ENCODE results near the gene IDE.

The IDE gene

DNA sequence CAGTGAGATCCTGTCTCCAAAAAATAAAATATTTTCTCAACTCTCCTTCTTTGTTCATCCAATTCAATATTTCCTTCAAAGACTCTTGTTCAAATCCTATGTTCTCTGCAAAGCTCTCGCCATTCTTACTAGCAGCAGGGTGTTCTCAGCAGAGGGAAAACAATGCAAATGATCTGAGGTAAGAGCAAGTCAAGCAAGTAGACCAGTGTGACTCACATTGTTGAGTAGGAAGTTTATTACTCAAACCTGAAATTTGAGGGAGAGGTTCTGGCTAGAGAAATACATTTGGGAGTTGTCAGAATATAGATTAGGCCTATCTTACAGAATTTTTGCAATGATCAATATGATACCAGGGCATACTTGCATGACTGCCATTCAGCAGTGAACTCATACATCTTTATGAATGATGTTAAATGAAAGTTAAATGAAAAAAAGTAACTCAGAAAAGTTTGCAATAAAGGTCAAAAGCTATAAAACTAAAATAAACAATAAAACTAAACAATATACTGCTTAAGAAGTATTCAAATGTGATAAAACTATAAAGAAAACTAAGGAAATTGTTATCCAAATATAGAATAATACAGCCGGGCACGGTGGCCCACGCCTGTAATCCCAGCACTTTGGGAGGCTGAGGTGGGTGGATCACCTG is 5.8 kb downstream of the IDE start:
- no peak for DNase-seq (ENCODE audit: low read depth in 2 of 2)

DNA sequence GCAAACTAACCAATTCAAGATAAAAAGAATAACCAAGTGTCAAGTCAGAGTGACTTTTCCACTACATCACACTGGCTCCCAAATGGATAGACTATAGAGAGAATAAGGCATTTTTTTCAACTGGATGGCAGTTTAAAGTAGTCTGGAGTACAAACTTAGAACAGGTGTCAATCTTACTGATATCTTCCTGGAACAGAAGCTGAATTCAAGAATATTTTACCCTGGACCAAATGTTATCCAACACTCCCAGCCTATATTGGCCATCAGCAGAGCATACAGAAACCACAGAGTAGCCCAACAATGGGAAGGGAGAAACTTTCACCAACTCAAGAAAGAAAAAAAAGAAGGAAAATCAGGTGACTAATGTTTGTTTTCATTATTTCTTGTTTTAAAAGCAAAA is 11.5 kb downstream of the IDE start:
- DNase-seq (ENCODE audit: low read depth in 2 of 2): no peak

DNA sequence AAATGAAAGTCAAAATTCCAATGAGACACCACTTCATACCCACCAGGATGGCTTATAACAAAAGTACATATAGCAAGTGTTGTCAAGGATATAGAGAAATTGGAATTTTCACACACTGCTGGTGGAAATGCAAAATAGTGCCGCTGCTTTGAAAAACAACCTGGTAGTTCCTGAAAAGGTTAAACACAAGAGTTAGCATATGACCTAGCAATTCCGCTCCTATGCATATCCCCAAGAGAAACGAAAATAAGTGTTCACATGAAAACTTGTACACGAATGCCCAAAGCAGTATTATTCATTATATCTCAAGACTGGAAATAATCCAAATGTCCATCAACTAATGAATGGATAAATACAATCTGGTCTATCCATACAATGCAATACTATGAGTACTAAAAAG is 14.8 kb downstream of the IDE start:
- no peak for DNase-seq (ENCODE audit: low read depth in 2 of 2)

GRCh38 chr10:92553959-92554358 is 19.9 kb downstream of the IDE start:
- DNase-seq (ENCODE audit: low read depth in 2 of 2): no peak

DNA sequence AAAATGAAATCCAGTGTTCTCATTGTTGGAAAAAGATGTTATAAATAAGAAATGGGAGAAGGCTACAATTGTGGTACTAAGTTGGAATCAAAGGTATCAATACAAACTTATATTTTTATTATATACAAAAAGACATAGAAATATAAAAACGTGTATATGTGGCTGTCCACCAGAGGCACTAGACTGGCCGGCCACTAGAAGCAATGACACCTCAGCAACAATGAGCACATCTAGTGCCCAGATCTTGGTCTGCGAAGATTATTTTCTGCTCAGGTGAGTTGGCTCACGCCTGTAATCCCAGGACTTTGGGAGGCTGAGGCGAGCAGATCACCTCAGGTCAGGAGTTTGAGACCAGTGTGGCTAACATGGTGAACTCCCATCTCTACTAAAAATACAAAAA is 21.6 kb downstream of the IDE start:
- DNase-seq (ENCODE audit: low read depth in 2 of 2): no peak

- no peak for DNase-seq (ENCODE audit: low read depth in 2 of 2)
Observed at GRCh38 chr10:92550924-92551323, 23.0 kb downstream of the IDE start.

GRCh38 chr10:92547676-92548075 is 26.2 kb downstream of the IDE start:
- no peak for DNase-seq (ENCODE audit: low read depth in 2 of 2)

DNA sequence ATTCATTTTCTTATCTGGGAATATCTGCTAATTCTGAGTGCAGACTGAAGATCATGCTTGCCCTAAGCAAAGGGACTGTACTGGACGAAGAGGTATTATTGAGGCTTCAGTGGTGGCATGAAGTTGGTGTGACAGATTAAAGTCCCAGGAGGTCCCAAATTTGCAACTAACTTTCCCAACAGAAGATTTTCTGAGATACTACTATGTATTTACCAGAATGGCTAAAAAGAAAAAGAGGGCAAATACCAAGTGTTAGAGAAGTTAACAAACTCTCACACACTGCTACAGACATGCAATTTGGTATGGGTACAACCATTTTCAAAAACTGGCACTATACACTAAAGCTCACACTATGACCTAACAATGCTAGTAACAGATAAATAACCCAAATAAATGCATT is 28.3 kb downstream of the IDE start:
- no peak for DNase-seq (ENCODE audit: low read depth in 2 of 2)

DNA sequence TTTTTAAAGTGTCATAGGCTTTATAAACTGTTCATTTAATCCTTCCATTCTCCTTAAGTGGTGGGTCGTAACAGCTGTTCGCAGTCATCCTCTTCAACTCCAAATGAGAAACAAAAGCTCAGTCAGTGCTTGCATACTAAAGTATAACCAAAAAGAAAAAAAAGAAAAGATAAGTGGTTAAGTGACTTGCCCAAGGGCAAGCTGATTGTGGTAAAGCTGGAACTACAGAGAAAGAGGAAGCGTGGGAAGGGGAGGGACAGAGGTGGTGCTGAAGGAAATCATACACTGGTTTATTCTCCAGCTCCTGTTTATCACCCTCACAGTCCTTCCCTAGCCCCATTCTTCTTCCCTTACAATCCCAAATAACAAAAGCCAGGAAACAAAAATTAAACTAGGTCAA is 29.6 kb downstream of the IDE start:
- DNase-seq (ENCODE audit: low read depth in 2 of 2): no peak

GRCh38 chr10:92542458-92542857 is 31.4 kb downstream of the IDE start:
- DNase-seq (ENCODE audit: low read depth in 2 of 2): no peak

- no peak for DNase-seq (ENCODE audit: low read depth in 2 of 2)
Observed at GRCh38 chr10:92541583-92541982, 32.3 kb downstream of the IDE start.

DNA sequence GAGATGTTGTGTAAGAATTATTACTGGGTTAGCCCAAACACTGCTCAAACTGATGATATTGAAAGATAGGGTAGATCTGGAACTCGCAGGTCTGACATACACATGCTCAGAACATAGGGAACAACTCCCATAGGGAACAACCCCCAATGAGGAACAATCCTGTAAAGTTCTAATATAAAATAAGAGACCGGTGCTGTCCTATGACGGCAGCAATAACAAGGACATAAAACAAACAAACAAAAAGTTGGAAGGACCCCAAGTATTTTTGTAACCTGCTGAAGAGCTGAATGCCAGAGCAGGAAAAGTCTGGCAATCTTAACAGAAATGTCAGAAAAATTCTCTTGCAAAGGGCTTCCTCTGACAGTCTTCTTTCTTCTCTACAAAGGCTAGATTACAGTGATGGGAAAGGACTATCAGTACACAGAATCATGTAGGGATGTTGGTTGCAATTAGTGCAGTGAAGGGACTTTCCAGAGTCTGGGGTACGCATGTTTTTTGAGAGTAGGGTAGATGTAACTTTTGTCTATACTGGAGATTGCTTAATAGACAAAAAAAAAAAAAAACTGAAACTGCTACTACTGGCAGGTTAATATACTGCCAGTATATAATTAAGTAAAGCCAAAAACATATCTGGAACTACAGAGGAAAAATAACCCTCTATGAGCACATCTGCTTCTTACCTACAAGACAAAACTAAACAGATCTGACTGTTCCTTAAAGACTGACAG is 35.5 kb downstream of the IDE start:
- DNase-seq (ENCODE audit: low read depth in 2 of 2): no peak

GRCh38 chr10:92530891-92531535 is 42.9 kb downstream of the IDE start:
- DNase-seq (ENCODE audit: low read depth in 2 of 2): no peak

- DNase-seq (ENCODE audit: low read depth in 2 of 2): no peak
Observed at GRCh38 chr10:92530421-92530820, 43.5 kb downstream of the IDE start.

DNA sequence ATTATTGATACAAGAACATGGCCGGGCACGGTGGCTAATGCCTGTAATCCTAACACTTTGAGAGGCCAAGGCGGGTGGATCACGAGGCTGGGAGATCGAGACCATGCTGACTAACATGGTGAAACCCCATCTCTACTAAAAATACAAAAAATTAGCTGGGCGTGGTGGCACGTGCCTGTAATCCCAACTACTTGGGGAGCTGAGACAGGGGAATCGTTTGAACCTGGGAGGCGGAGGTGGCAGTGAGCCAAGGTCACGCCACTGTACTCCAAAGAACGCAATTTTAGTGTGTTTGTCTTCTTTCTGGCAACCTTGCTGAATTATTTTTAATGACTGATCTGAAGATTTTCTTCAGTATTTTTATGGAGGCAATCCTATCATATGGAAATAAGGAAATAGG is 46.2 kb downstream of the IDE start:
- no peak for DNase-seq (ENCODE audit: low read depth in 2 of 2)

GRCh38 chr10:92523639-92524038 is 50.3 kb downstream of the IDE start:
- DNase-seq (ENCODE audit: low read depth in 2 of 2): no peak

GRCh38 chr10:92517034-92517655 is 56.7 kb downstream of the IDE start:
- DNase-seq (ENCODE audit: low read depth in 2 of 2): peak; percentile 30 to 51

DNA sequence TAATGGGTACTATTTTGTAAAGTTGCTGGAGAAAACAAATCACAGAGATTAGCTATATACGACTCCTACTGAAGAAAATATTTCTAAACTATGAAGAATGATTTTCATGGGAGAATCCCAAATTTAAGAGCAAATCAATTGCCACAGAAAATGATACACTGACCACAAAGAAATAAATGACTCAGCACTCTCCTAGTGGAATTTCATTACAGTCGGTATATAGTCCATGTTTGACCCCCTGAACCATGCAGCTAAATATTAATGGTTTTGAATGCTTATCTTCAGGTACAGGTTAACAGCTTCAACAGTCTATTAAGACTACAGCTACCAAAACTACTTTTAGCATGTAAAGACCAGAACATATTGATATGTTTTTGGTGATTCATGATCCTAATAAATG is 65.0 kb downstream of the IDE start:
- no peak for DNase-seq (ENCODE audit: low read depth in 2 of 2)

- no peak for DNase-seq (ENCODE audit: low read depth in 2 of 2)
Observed at GRCh38 chr10:92506336-92506735, 67.6 kb downstream of the IDE start.

GRCh38 chr10:92505044-92505443 is 68.8 kb downstream of the IDE start:
- DNase-seq (ENCODE audit: low read depth in 2 of 2): no peak

GRCh38 chr10:92502296-92502808 is 71.5 kb downstream of the IDE start:
- DNase-seq (ENCODE audit: low read depth in 2 of 2): no peak

GRCh38 chr10:92493362-92493761 is 80.5 kb downstream of the IDE start:
- no peak for DNase-seq (ENCODE audit: low read depth in 2 of 2)

Measured in activated CD8-positive, alpha-beta memory T cell treated with anti-CD3 and anti-CD28 coated beads for 4 hours (primary cell).